Sigmoid colon (tissue), 7 donors: ENCODE data around the gene MRPS7. TPM values are rescaled to one million over a fixed set of nuclear protein-coding genes. Genes with fewer than 3 reads are reported as not detected.

Experiments
- DNase-seq: peaks from one replicate; pipeline ENCODE4 v3.0.0-alpha.2; 2019
- H3K27ac ChIP-seq, 4 donors: fragments of 200-600 bp; sonication (generic); one replicate each; pipeline ENCODE4 v1.5.1; 2016 to 2019; ENCODE audit warnings: mild to moderate bottlenecking in 1 of 4
- H3K27me3 ChIP-seq, 3 donors: fragments of 200-600 bp; sonication (generic); one replicate each; pipeline ENCODE4 v1.5.1; 2019; ENCODE audit warnings: mild to moderate bottlenecking in 1 of 3
- H3K36me3 ChIP-seq, 4 donors: fragments of 200-600 bp; sonication (generic); one replicate each; pipeline ENCODE4 v1.5.1; 2016 to 2019
- H3K4me1 ChIP-seq, 4 donors: fragments of 200-600 bp; sonication (generic); one replicate each; pipeline ENCODE4 v1.5.1; 2017 to 2019
- H3K4me3 ChIP-seq, 4 donors: fragments of 200-600 bp; sonication (generic); one replicate each; pipeline ENCODE4 v1.5.1; 2017 to 2019; ENCODE audit warnings: mild to moderate bottlenecking in 2 of 4, moderate library complexity in 1 of 4
- H3K9me3 ChIP-seq, 4 donors: fragments of 200-600 bp in 3 of 4; sonication (generic) in 3 of 4; one replicate each; pipeline versions ENCODE4 v1.5.1 to v1.6.1; 2013 to 2019
- EP300 ChIP-seq, 4 donors: sonication (generic); formaldehyde crosslinking; IDR thresholded peaks; one replicate each; pipeline ENCODE4 v1.6.1; 2017; ENCODE audit warnings: antibody characterized with exemption in 4 of 4
- POLR2A ChIP-seq, 2 donors: fragments of 450-650 bp; IDR thresholded peaks; one replicate each; pipeline ENCODE4 v1.6.1; 2016; ENCODE audit warnings: antibody characterized with exemption in 2 of 2, mild to moderate bottlenecking in 2 of 2, moderate library complexity in 2 of 2
- POLR2AphosphoS5 ChIP-seq, 4 donors: sonication (generic); formaldehyde crosslinking; IDR thresholded peaks; one replicate each; pipeline ENCODE4 v1.6.1; 2017; ENCODE audit warnings: antibody characterized with exemption in 4 of 4
- WGBS, 2 donors: extraction: QIAGEN DNeasy Blood & Tissue Kit; methylation state at CpG; one replicate each; pipeline ENCODE4 v1.1.7; 2013; 5-methylcytosine and 5-hydroxymethylcytosine counted together
- intact Hi-C: fragments of 100-400 bp; cut with DNase I; formaldehyde crosslinking; loops from one replicate; pipeline ENCODE4 v1.15.1; 2023
- polyA plus RNA-seq, 3 donors: library from polyadenylated mRNA; stranded (reverse); fragments of 200-250 nt; gene quantifications; one replicate each; pipeline ENCODE4 v1.2.3, GENCODE V29; 2013
- total RNA-seq, 4 donors: library from RNA; depleted of rRNA; stranded (reverse); fragments of >200 nt; gene quantifications; one replicate each; pipeline ENCODE4 v1.1.0, GENCODE V29; 2016
- TF ChIP-seq, protein P1 (sequence below), 4 experiments: fragments of 450-650 bp in 3 of 4; fragments of 200-600 bp in 1 of 4; IDR thresholded peaks; one replicate each; pipeline ENCODE4 v1.5.1; 2016 to 2019; ENCODE audit warnings: antibody characterized with exemption in 4 of 4, mild to moderate bottlenecking in 3 of 4, moderate library complexity in 2 of 4
- donor health status: healthy with polysubstance abuse.
- donor health status: Bipolar disorder and iron deficiency.
- donor health status: healthy.

The MRPS7 gene
- total and polyA plus RNA-seq, 7 donors: 26.6 to 96.4 (median 51.5) TPM

DNA sequence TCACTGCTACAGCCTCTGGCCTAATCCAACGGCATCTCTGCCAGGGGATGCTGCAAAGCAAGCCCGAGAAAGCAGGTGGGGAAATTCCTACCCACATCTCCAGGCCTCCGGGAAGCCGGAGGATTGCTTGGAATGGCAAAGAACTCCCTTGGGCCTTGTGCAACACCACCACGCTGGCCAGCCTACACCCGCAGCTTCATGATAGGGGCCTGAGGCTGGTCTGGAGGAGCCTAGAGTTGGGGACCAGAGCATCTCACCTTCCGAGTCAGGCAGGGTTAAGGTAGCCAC lies 20.6 kb upstream of the MRPS7 start:
- intact Hi-C loops: no loop called here
- TF ChIP-seq POLR2AphosphoS5 (IDR thresholded peaks at IDR 0.05): no peak
- Histone ChIP-seq H3K27me3 (no peaks in the 10 kb centered on the region), H3K4me1 (no peaks in the 10 kb centered on the region), H3K27ac (peak overlapping the region in 3 of 4 donors; percentile 7 to 51 (median 14)), H3K36me3 (peaks cover 32 to 100% (median 82%) of the 10 kb centered on the region in 4 donors), H3K9me3 (no peaks in the 10 kb centered on the region), H3K4me3 (no peak overlapping the region)
- 93 to 94% methylated on average over 7 of the region's 7 CpGs for WGBS, 2 donors
- no peak for DNase-seq

DNA sequence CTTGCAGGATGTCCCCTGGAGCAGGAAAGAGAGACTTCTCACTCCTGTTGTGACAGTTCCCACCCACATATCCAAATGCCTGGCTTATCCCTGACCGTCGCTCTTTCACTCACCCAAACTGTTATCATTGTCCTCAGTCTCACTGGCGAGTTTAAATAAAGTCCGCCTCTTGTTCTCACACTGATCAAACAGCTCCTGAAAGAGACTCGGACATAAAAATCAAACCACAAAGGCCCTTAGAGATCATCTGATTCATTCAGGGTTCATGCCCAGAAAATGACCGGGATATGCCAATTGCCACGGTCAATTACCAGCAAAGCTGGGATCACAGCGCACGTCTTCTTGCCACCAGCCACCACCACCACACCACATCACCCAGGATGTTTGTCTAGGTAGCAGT lies 20.2 kb upstream of the MRPS7 start:
- Histone ChIP-seq H3K4me1 (no peaks in the 10 kb centered on the region), H3K27ac (peak overlapping the region in 1 of 4 donors; percentile 51), H3K4me3 (no peak overlapping the region), H3K9me3 (no peaks in the 10 kb centered on the region), H3K36me3 (peaks cover 36 to 100% (median 84%) of the 10 kb centered on the region in 4 donors), H3K27me3 (no peaks in the 10 kb centered on the region)
- DNase-seq: no peak
- WGBS, 2 donors: 92 to 95% methylated on average over 9 of the region's 9 CpGs
- TF ChIP-seq, protein P1, sequence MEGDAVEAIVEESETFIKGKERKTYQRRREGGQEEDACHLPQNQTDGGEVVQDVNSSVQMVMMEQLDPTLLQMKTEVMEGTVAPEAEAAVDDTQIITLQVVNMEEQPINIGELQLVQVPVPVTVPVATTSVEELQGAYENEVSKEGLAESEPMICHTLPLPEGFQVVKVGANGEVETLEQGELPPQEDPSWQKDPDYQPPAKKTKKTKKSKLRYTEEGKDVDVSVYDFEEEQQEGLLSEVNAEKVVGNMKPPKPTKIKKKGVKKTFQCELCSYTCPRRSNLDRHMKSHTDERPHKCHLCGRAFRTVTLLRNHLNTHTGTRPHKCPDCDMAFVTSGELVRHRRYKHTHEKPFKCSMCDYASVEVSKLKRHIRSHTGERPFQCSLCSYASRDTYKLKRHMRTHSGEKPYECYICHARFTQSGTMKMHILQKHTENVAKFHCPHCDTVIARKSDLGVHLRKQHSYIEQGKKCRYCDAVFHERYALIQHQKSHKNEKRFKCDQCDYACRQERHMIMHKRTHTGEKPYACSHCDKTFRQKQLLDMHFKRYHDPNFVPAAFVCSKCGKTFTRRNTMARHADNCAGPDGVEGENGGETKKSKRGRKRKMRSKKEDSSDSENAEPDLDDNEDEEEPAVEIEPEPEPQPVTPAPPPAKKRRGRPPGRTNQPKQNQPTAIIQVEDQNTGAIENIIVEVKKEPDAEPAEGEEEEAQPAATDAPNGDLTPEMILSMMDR (IDR thresholded peaks at IDR 0.05): no peak
- TF ChIP-seq POLR2AphosphoS5 (IDR thresholded peaks at IDR 0.05) (no peak), POLR2A (IDR thresholded peaks at IDR 0.05) (no peak)
- intact Hi-C loops: no loop called here

DNA sequence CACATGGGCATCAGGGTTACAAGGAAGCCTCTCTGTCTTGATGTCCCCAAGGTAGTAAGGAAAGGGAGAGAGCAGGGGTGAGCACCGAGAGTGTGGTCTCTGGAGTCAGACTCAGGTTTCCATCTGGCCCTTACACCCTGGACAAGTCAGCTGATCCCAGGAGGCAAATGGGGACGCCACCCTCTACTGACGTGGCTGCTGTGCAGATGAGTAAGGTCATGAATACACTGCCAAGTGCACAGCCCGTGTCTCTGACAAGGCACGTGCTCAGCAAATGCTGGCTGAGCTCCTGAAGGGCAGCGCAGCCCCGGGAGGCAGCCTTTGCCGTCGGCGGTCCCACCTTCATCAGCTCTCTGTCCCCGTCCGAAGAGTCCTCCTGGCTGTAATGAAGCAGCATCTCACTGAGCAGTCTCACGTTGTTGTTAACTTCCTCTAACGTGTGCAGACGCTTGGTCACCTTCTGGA lies 19.7 kb upstream of the MRPS7 start:
- 85 to 86% methylated on average over 15 of the region's 15 CpGs for WGBS, 2 donors
- peak overlapping the region in 1 of 4 donors; percentile 51 for H3K27ac ChIP-seq
- no peak for TF ChIP-seq EP300 (IDR thresholded peaks at IDR 0.05)
- no peak for TF ChIP-seq POLR2A (IDR thresholded peaks at IDR 0.05)
- TF ChIP-seq POLR2AphosphoS5 (IDR thresholded peaks at IDR 0.05): no peak
- TF ChIP-seq, protein P1 (IDR thresholded peaks at IDR 0.05): no peak

DNA sequence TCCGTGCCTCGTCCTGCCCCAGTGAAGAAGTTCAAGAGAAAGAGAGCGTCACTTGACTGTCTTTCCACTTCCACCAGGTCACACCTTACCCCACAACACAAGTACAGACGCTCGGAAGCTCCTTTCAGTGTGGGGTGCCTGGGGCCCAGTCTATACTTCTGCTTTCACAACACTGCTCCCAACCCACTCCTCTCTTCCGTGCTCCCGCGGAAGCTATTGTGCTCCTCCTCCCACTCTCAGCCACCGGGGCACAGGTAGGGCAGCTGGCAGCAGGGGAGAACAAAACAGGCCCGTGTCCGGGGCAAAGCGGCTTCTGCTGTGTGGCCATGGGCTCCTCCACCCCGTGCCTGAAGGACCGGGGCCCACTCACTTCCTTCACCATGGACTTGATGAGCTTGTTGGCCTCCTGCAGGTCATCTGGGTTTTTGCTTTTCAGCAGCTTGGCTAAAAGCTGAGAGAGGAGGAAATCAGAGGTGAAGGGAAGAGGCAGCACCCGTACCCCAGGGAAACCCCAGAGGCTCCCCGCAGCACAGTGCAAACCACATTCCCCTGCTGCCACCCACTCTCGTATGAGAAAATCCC lies 19.1 kb upstream of the MRPS7 start:
- intact Hi-C loops: no loop called here

More for the DNA sequence above, 19.7 kb upstream of the MRPS7 start:
- H3K4me1 ChIP-seq: no peaks in the 10 kb centered on the region
- no peaks in the 10 kb centered on the region for H3K27me3 ChIP-seq
- no peak overlapping the region for H3K4me3 ChIP-seq
- no peaks in the 10 kb centered on the region for H3K9me3 ChIP-seq
- no peak for DNase-seq
- intact Hi-C loops: no loop called here
- peaks cover 36 to 98% (median 81%) of the 10 kb centered on the region in 4 donors for H3K36me3 ChIP-seq

DNA sequence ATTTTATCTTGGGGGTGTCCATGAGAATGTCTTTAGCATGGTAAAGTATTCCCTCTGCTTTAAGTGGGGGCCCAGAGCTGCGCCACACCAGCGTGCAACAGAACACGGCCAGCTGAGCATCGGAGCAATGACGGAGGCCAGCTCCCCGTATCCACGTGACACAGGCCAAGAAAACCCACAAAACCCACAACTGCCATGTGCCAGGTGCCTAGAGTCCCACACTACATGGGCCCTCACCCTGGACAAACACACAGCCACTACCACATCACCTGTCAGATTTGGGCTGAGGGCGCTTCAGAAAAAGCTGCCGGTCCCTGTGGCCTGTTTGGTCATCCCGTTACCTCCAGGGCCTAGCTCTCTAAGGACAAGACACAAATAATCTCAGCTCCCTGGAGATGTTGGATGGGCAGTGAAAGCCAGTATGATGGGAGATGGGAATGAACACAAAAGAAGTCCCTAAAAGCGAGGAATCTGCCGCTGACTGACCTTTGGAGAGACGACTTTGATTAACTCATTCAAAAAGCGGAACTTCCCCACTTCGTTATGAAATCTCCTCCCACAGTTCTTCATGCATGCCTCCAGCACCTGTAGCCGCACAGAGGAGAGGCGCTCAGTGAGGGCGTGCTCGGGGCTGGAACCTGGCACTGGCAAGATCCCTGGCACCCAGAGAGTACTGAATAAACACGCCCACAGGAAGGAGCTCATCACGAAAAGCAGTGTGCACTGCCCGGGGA lies 17.4 kb upstream of the MRPS7 start:
- TF ChIP-seq POLR2AphosphoS5 (IDR thresholded peaks at IDR 0.05) (no peak), POLR2A (IDR thresholded peaks at IDR 0.05) (no peak), EP300 (IDR thresholded peaks at IDR 0.05) (no peak)
- TF ChIP-seq, protein P1 (IDR thresholded peaks at IDR 0.05): no peak
- Histone ChIP-seq H3K4me1 (no peaks in the 10 kb centered on the region), H3K4me3 (no peak overlapping the region), H3K9me3 (no peaks in the 10 kb centered on the region), H3K27ac (no peak overlapping the region), H3K36me3 (peaks cover 36 to 75% (median 62%) of the 10 kb centered on the region in 4 donors), H3K27me3 (no peaks in the 10 kb centered on the region)
- no peak for DNase-seq
- intact Hi-C loops: no loop called here
- 74 to 87% methylated on average over 22 of the region's 22 CpGs for WGBS, 2 donors

More for the DNA sequence above, 19.1 kb upstream of the MRPS7 start:
- Histone ChIP-seq H3K36me3 (peaks cover 36 to 92% (median 76%) of the 10 kb centered on the region in 4 donors), H3K4me3 (no peak overlapping the region), H3K4me1 (no peaks in the 10 kb centered on the region), H3K9me3 (no peaks in the 10 kb centered on the region), H3K27me3 (no peaks in the 10 kb centered on the region), H3K27ac (no peak overlapping the region)
- no peak for DNase-seq
- TF ChIP-seq POLR2AphosphoS5 (IDR thresholded peaks at IDR 0.05): no peak
- TF ChIP-seq POLR2A (IDR thresholded peaks at IDR 0.05): no peak
- TF ChIP-seq, protein P1 (IDR thresholded peaks at IDR 0.05): no peak
- no peak for TF ChIP-seq EP300 (IDR thresholded peaks at IDR 0.05)
- 80 to 88% methylated on average over 17 of the region's 17 CpGs for WGBS, 2 donors
